ENCODE data around the gene LMNTD1. TPM values are rescaled to one million over a fixed set of nuclear protein-coding genes. Genes with fewer than 3 reads are reported as not detected.

LMNTD1 gene
- total and polyA plus RNA-seq, 8 donors = not detected

DNA sequence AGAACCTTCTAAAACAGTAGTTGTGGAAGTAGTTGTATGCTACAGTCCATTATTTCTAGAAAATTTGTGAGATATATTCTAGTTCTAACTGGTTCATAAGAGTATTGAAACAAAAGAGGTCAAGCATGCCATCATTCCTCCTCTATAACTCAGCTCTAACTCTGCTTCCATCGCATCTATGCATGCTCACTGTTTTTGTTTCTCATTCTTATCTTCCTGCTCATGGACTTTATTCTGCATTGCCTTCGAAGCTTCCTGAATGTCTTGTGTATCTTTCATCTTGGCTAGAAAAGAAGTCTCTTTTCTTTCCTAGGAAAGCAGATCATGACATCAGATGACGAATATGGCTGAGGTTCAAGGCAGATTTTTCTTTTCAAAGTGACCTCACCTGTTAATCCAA is 402 bp downstream of the LMNTD1 start:
- WGBS, 5 donors = 74 to 90% (median 77%) methylated on average over 3 of the region's 3 CpGs
- intact Hi-C loops (cut with DNase I; ENCODE audit: low total_unique reads) = no loop called here
- Histone ChIP-seq H3K4me1 (no peaks in the 10 kb centered on the region), H3K27me3 (no peaks in the 10 kb centered on the region), H3K36me3 (no peaks in the 10 kb centered on the region), H3K4me3 (no peak overlapping the region), H3K9me3 (no peaks in the 10 kb centered on the region), H3K27ac (no peak overlapping the region)
- no peak for TF ChIP-seq POLR2AphosphoS5 (IDR thresholded peaks at IDR 0.05)
- TF ChIP-seq POLR2A (IDR thresholded peaks at IDR 0.05) = no peak
- no peak for TF ChIP-seq CTCF (IDR thresholded peaks at IDR 0.05)
- TF ChIP-seq EP300 (IDR thresholded peaks at IDR 0.05) = no peak
- no peak for DNase-seq

GRCh38 chr12:25550186-25550585 is 2.9 kb downstream of the LMNTD1 start:
- TF ChIP-seq POLR2A (IDR thresholded peaks at IDR 0.05) = no peak
- TF ChIP-seq POLR2AphosphoS5 (IDR thresholded peaks at IDR 0.05) = no peak
- no peak for TF ChIP-seq CTCF (IDR thresholded peaks at IDR 0.05)
- TF ChIP-seq EP300 (IDR thresholded peaks at IDR 0.05) = no peak
- Histone ChIP-seq H3K4me3 (no peak overlapping the region), H3K27ac (no peak overlapping the region), H3K9me3 (no peaks in the 10 kb centered on the region), H3K4me1 (no peaks in the 10 kb centered on the region), H3K27me3 (no peaks in the 10 kb centered on the region), H3K36me3 (no peaks in the 10 kb centered on the region)
- intact Hi-C loops (cut with DNase I; ENCODE audit: low total_unique reads) = no loop called here
- no peak for DNase-seq
- 66 to 79% (median 75%) methylated on average over 3 of the region's 3 CpGs for WGBS, 5 donors

- no peaks in the 10 kb centered on the region for H3K4me1 ChIP-seq
- TF ChIP-seq POLR2AphosphoS5 (IDR thresholded peaks at IDR 0.05) (no peak), POLR2A (IDR thresholded peaks at IDR 0.05) (no peak), EP300 (IDR thresholded peaks at IDR 0.05) (no peak), CTCF (IDR thresholded peaks at IDR 0.05) (no peak)
- intact Hi-C loops (cut with DNase I; ENCODE audit: low total_unique reads) = no loop called here
Observed at GRCh38 chr12:25549120-25549519, 4.0 kb downstream of the LMNTD1 start.

DNA sequence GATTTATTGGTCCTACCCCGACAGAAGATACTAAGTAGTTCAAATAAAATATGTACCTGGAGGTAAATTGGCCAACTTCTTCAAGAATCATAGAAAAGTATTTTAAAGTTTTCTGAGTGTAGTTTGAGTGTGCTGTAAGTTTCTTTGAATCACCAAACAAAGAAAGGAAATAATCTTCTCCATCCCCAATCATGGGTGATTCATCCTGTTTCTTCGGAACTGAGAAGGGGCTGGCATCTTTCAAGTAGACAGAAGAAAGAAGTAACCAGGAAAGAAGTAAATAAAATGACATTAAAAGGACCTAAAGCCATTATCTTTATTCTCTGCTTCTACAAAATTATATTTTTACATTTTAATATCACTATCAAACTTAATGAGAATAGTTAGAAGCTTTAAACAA is 6.8 kb downstream of the LMNTD1 start:
- no peak for DNase-seq
- no peaks in the 10 kb centered on the region for H3K27me3 ChIP-seq
- no peaks in the 10 kb centered on the region for H3K9me3 ChIP-seq
- intact Hi-C loops (cut with DNase I; ENCODE audit: low total_unique reads) = no loop called here
- no peak overlapping the region for H3K4me3 ChIP-seq
- TF ChIP-seq POLR2AphosphoS5 (IDR thresholded peaks at IDR 0.05) (no peak), POLR2A (IDR thresholded peaks at IDR 0.05) (no peak), EP300 (IDR thresholded peaks at IDR 0.05) (no peak), CTCF (IDR thresholded peaks at IDR 0.05) (no peak)
- no peaks in the 10 kb centered on the region for H3K4me1 ChIP-seq
- no peaks in the 10 kb centered on the region for H3K36me3 ChIP-seq
- 68 to 78% (median 75%) methylated on average over 2 of the region's 2 CpGs for WGBS, 5 donors
- no peak overlapping the region for H3K27ac ChIP-seq

More at GRCh38 chr12:25549120-25549519, 4.0 kb downstream of the LMNTD1 start:
- H3K27me3 ChIP-seq = no peaks in the 10 kb centered on the region
- H3K4me3 ChIP-seq = no peak overlapping the region
- DNase-seq = no peak
- no peak overlapping the region for H3K27ac ChIP-seq
- H3K9me3 ChIP-seq = no peaks in the 10 kb centered on the region
- no peaks in the 10 kb centered on the region for H3K36me3 ChIP-seq

All from stomach (tissue), 9 donors.